IMR-90 (cell line): ENCODE data around the gene SLC18A3. TPM values are rescaled to one million over a fixed set of nuclear protein-coding genes. Genes with fewer than 3 reads are reported as not detected.

Experiments
- ATAC-seq: fragments of 200-7000 bp; cut with Tn5 transposase; 2 replicates; pipeline ENCODE4 v1.9.1; 2020; ENCODE audit warnings: low read depth, mild to moderate bottlenecking, moderate library complexity
- BruUV-seq: library from RNA; stranded (reverse); fragments of 400-500 nt; replicated peaks from 2 replicates; lab custom pipeline; 2021; lab: Mats Ljungman, UMichigan
- CTCF ChIA-PET: fragments of 300-600 bp; formaldehyde crosslinking; extraction: SDS; loops from one replicate; lab custom pipeline; 2021; ENCODE audit warnings: antibody characterized with exemption; lab: Yijun Ruan, JAX
- POLR2A ChIA-PET: fragments of 300-600 bp; sonication (Branson Sonifier 250); formaldehyde crosslinking; loops from one replicate; lab custom pipeline; 2022; ENCODE audit warnings: antibody characterized with exemption; ENCODE audit not compliant: unreplicated experiment; lab: Charles Lee
- DNase-seq: peaks from one replicate; pipeline ENCODE4 v3.0.0; 2013
- H2AFZ ChIP-seq: replicated peaks from 2 replicates; pipeline ENCODE3; 2013; ENCODE audit warnings: low read length, mild to moderate bottlenecking; ENCODE audit not compliant: poor library complexity
- H2AK5ac ChIP-seq: 2 replicates; pipeline ENCODE4 v1.6.1; 2013; ENCODE audit warnings: low read depth, low read length, inconsistent platforms
- H2AK9ac ChIP-seq: replicated peaks from 2 replicates; pipeline ENCODE3; 2013; ENCODE audit warnings: mild to moderate bottlenecking, low read depth, low read length, moderate library complexity; ENCODE audit not compliant: poor library complexity
- H2BK120ac ChIP-seq: 2 replicates; pipeline ENCODE4 v1.6.1; 2013; ENCODE audit warnings: low read depth, low read length, inconsistent platforms
- H2BK15ac ChIP-seq: 3 replicates; pipeline ENCODE4 v1.6.1; 2013; ENCODE audit warnings: low read depth, low read length, inconsistent platforms
- H2BK20ac ChIP-seq: 2 replicates; pipeline ENCODE4 v1.6.1; 2013; ENCODE audit warnings: low read depth, mild to moderate bottlenecking, inconsistent platforms, low read length, moderate library complexity
- H2BK5ac ChIP-seq: 2 replicates; pipeline ENCODE4 v1.6.1; 2013; ENCODE audit warnings: mild to moderate bottlenecking, low read depth, low read length, inconsistent platforms; ENCODE audit not compliant: poor library complexity, severe bottlenecking
- H3K14ac ChIP-seq: replicated peaks from 2 replicates; pipeline ENCODE4 v1.6.1; 2013; ENCODE audit warnings: low read depth, low read length, inconsistent platforms
- H3K18ac ChIP-seq: 2 replicates; pipeline ENCODE4 v1.6.1; 2013; ENCODE audit warnings: low read depth, low read length, control low read depth
- H3K23ac ChIP-seq: 2 replicates; pipeline ENCODE4 v1.6.1; 2013; ENCODE audit warnings: low read depth, low read length, inconsistent platforms
- H3K27ac ChIP-seq: 2 replicates; pipeline ENCODE4 v1.5.1; 2013; ENCODE audit warnings: mild to moderate bottlenecking, control low read depth, low read length; ENCODE audit not compliant: insufficient read depth
- H3K27me3 ChIP-seq: 2 replicates; pipeline ENCODE4 v1.6.1; 2013; ENCODE audit warnings: low read length; ENCODE audit not compliant: control insufficient read depth, insufficient read depth
- H3K36me3 ChIP-seq: 2 replicates; pipeline ENCODE4 v1.6.1; 2013; ENCODE audit warnings: low read length, mixed read lengths; ENCODE audit not compliant: control insufficient read depth, insufficient read depth
- H3K4ac ChIP-seq: 2 replicates; pipeline ENCODE4 v1.6.1; 2013; ENCODE audit warnings: low read depth, low read length, inconsistent platforms
- H3K4me1 ChIP-seq: 2 replicates; pipeline ENCODE4 v1.6.1; 2013; ENCODE audit warnings: low read length, mixed read lengths; ENCODE audit not compliant: control insufficient read depth, insufficient read depth
- H3K4me2 ChIP-seq: 2 replicates; pipeline ENCODE4 v1.6.1; 2013; ENCODE audit warnings: low read depth, mild to moderate bottlenecking, control low read depth, low read length, moderate library complexity
- H3K4me3 ChIP-seq: 2 replicates; pipeline ENCODE4 v1.5.1; 2013; ENCODE audit warnings: low read depth, mild to moderate bottlenecking, control low read depth, low read length, moderate library complexity; ENCODE audit not compliant: insufficient read depth
- H3K56ac ChIP-seq: 2 replicates; pipeline ENCODE4 v1.6.1; 2013; ENCODE audit warnings: low read length, inconsistent platforms; ENCODE audit not compliant: insufficient read depth; ENCODE audit errors: extremely low read depth
- H3K79me1 ChIP-seq, 2 experiments: 2 replicates each; pipeline ENCODE4 v1.6.1; 2013; ENCODE audit warnings: low read length in 2 of 2, inconsistent platforms in 1 of 2, low read depth in 1 of 2
- H3K9ac ChIP-seq: 2 replicates; pipeline ENCODE4 v1.6.1; 2013; ENCODE audit warnings: low read depth, low read length, control low read depth
- H3K9me1 ChIP-seq: 2 replicates; pipeline ENCODE4 v1.6.1; 2013; ENCODE audit warnings: low read length, inconsistent platforms; ENCODE audit not compliant: insufficient read depth
- H3K9me3 ChIP-seq: 2 replicates; pipeline ENCODE4 v1.6.1; 2013; ENCODE audit warnings: low read length; ENCODE audit not compliant: control insufficient read depth, insufficient read depth
- H4K20me1 ChIP-seq: 2 replicates; pipeline ENCODE4 v1.6.1; 2013; ENCODE audit warnings: low read length, inconsistent platforms; ENCODE audit not compliant: insufficient read depth
- H4K5ac ChIP-seq: 2 replicates; pipeline ENCODE4 v1.6.1; 2013; ENCODE audit warnings: mild to moderate bottlenecking, low read depth, low read length, control low read depth
- H4K8ac ChIP-seq, 2 experiments: 2 replicates each; pipeline ENCODE4 v1.6.1; 2013; ENCODE audit warnings: low read depth in 2 of 2, low read length in 2 of 2, control low read depth in 1 of 2, inconsistent platforms in 1 of 2
- H4K91ac ChIP-seq: 2 replicates; pipeline ENCODE4 v1.6.1; 2013; ENCODE audit warnings: low read depth, low read length, inconsistent platforms; ENCODE audit not compliant: insufficient read depth
- CEBPB ChIP-seq: IDR thresholded peaks from 2 replicates; pipeline ENCODE4 v1.6.1; 2012; ENCODE audit warnings: low read depth, low read length, improper control_type of control experiment
- CHD1 ChIP-seq: IDR thresholded peaks from 2 replicates; pipeline ENCODE4 v1.6.1; 2012; ENCODE audit warnings: low read depth, low read length, improper control_type of control experiment
- CTCF ChIP-seq: conservative IDR thresholded peaks from 2 replicates; pipeline ENCODE4 v1.5.1; 2012; ENCODE audit warnings: mild to moderate bottlenecking, low read depth, low read length, improper control_type of control experiment
- FOS ChIP-seq: fragments of 150-350 bp; IDR thresholded peaks from 2 replicates; pipeline ENCODE4 v1.6.1; 2016; ENCODE audit warnings: low read depth, low read length
- MAFK ChIP-seq: IDR thresholded peaks from 2 replicates; pipeline ENCODE4 v1.6.1; 2012; ENCODE audit warnings: low read depth, low read length, improper control_type of control experiment
- MAZ ChIP-seq: IDR thresholded peaks from 2 replicates; pipeline ENCODE4 v1.6.1; 2012; ENCODE audit warnings: low read depth, mild to moderate bottlenecking, low read length, improper control_type of control experiment, moderate library complexity, borderline replicate concordance
- NFE2L2 ChIP-seq: fragments of 150-350 bp; IDR thresholded peaks from 2 replicates; pipeline ENCODE4 v1.6.1; 2016; ENCODE audit warnings: low read depth, mild to moderate bottlenecking, low read length
- POLR2A ChIP-seq: IDR thresholded peaks from 2 replicates; pipeline ENCODE4 v1.6.1; 2012; ENCODE audit warnings: mild to moderate bottlenecking, low read depth, low read length
- RCOR1 ChIP-seq: IDR thresholded peaks from 2 replicates; pipeline ENCODE4 v1.6.1; 2012; ENCODE audit warnings: mild to moderate bottlenecking, low read length, improper control_type of control experiment; ENCODE audit not compliant: insufficient replicate concordance
- RFX5 ChIP-seq: IDR thresholded peaks from 2 replicates; pipeline ENCODE4 v1.8.0; 2012; ENCODE audit warnings: low read depth, mild to moderate bottlenecking, low read length, moderate library complexity
- SMC3 ChIP-seq: fragments of 150-350 bp; IDR thresholded peaks from 2 replicates; pipeline ENCODE4 v1.6.1; 2016; ENCODE audit warnings: low read depth, mild to moderate bottlenecking, antibody characterized with exemption, low read length, moderate library complexity
- WGBS, 2 experiments: methylation state at CpG; one replicate each; pipeline versions ENCODE4 v1.1.5 to v1.1.7; 2013; ENCODE audit warnings: missing lambda C conversion rate in 2 of 2; ENCODE audit not compliant: insufficient read length in 1 of 2; ENCODE audit errors: extremely low coverage in 2 of 2; 5-methylcytosine and 5-hydroxymethylcytosine counted together
- dilution Hi-C: fragments of 300-500 bp; cut with HindIII; formaldehyde crosslinking; loops from one replicate; pipeline ENCODE4 v1.14.3; 2018; ENCODE audit warnings: low sequenced_read_pairs; ENCODE audit not compliant: unreplicated experiment
- in situ Hi-C: fragments of 300-500 bp; cut with MboI; formaldehyde crosslinking; loops from 3 replicates; pipeline ENCODE4 v1.14.3; 2019; ENCODE audit warnings: low sequenced_read_pairs, inconsistent platforms, mixed read lengths
- intact Hi-C: fragments of 100-400 bp; cut with micrococcal nuclease; formaldehyde crosslinking; loops from 2 replicates; pipeline ENCODE4 v1.10.0; 2022
- polyA plus RNA-seq, 3 experiments: library from polyadenylated mRNA; depleted of rRNA; stranded (reverse); fragments of >200 nt; gene quantifications; 2 replicates each; pipeline ENCODE4 v1.2.3, GENCODE V29; 2012; ENCODE audit warnings: low replicate concordance in 1 of 3
- total RNA-seq: library from RNA; depleted of rRNA; stranded (reverse); fragments of >200 nt; gene quantifications from 2 replicates; pipeline ENCODE4 v1.2.3, GENCODE V29; 2012

SLC18A3 gene
- total and polyA plus RNA-seq, 2 of the 4 experiments (the other 2 are of a cell fraction), result not detected

DNA sequence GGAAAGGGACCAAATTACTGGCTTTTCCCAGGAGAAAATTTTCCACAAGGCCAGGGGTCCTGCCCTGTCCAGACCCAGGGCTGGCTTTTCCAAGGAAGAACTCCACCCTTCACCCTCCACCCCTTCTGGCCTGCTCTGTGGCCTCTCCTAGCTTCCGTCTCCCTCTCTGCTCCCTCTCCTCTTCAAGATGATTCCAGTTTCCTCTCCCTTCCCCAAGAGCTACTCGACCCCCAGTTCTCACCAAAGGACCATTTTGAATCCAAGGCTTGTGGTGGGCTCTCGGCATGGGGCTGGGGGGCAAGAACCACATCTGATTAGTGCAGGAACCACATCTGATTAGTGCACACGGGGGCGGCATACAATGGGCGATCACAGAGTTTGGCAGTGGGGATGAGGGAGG lies 11.5 kb downstream of the SLC18A3 start:
- DNase-seq, result no peak
- Histone ChIP-seq H2AFZ (no peak overlapping the region), H3K4me1 (no peaks in the 10 kb centered on the region), H4K8ac (no peak overlapping the region), H4K5ac (no peak overlapping the region), H3K4ac (no peak overlapping the region), H2BK15ac (no peak overlapping the region), H2BK5ac (no peak overlapping the region), H3K9ac (no peak overlapping the region), H3K14ac (no peak overlapping the region), H3K27ac (no peak overlapping the region), H3K4me3 (no peak overlapping the region), H3K18ac (no peak overlapping the region), H2AK9ac (no peak overlapping the region), H3K9me1 (0 out of 2 replicates have a peak, but pooled peaks cover 2% of the 10 kb centered on the region), H2BK120ac (no peak overlapping the region), H4K20me1 (no peaks in the 10 kb centered on the region), H3K23ac (no peak overlapping the region), H3K4me2 (no peak overlapping the region), H2BK20ac (no peak overlapping the region), H3K27me3 (peaks cover 39% of the 10 kb centered on the region), H4K91ac (no peak overlapping the region), H3K36me3 (no peaks in the 10 kb centered on the region), H3K56ac (no peak overlapping the region), H3K79me1 (no peaks in the 10 kb centered on the region), H3K9me3 (no peaks in the 10 kb centered on the region), H2AK5ac (no peak overlapping the region)
- dilution Hi-C loops, result no loop called here
- BruUV-seq, result no TSS peak
- no peak for ATAC-seq
- TF ChIP-seq RCOR1 (no peak), NFE2L2 (no peak), MAZ (no peak), SMC3 (no peak), CEBPB (no peak), POLR2A (no peak), MAFK (no peak), RFX5 (no peak), FOS (no peak), CTCF (no peak), CHD1 (no peak)
- in situ Hi-C loops, result no loop called here
- ChIA-PET POLR2A (no interaction called here), CTCF (no interaction called here)
- WGBS, 2 experiments, result 32% methylated on average over 3 of the region's 6 CpGs; no CpG with 5 or more reads in 1 of the 2 experiments
- intact Hi-C loops, result no loop called here
